ENCODE data around the gene RCOR1.

- TF ChIP-seq MXI1 (conservative IDR thresholded peaks at IDR 0.05; ENCODE audit: poor library complexity, severe bottlenecking) = no peak
- TF ChIP-seq CTCF (IDR thresholded peaks at IDR 0.05; ENCODE audit: poor library complexity, severe bottlenecking) = no peak
- TF ChIP-seq EZH2 (IDR thresholded peaks at IDR 0.05; ENCODE audit: borderline replicate concordance, insufficient read depth, low read length, poor library complexity, severe bottlenecking) = no peak
- no peak for TF ChIP-seq EP300 (conservative IDR thresholded peaks at IDR 0.05; ENCODE audit: poor library complexity, severe bottlenecking)
Measured at GRCh38 chr14:102770147-102771123, 178.0 kb downstream of the RCOR1 start.

All from neural cell (in vitro differentiated cells).